ENCODE results near the gene FOXA2.

FOXA2 gene

DNA sequence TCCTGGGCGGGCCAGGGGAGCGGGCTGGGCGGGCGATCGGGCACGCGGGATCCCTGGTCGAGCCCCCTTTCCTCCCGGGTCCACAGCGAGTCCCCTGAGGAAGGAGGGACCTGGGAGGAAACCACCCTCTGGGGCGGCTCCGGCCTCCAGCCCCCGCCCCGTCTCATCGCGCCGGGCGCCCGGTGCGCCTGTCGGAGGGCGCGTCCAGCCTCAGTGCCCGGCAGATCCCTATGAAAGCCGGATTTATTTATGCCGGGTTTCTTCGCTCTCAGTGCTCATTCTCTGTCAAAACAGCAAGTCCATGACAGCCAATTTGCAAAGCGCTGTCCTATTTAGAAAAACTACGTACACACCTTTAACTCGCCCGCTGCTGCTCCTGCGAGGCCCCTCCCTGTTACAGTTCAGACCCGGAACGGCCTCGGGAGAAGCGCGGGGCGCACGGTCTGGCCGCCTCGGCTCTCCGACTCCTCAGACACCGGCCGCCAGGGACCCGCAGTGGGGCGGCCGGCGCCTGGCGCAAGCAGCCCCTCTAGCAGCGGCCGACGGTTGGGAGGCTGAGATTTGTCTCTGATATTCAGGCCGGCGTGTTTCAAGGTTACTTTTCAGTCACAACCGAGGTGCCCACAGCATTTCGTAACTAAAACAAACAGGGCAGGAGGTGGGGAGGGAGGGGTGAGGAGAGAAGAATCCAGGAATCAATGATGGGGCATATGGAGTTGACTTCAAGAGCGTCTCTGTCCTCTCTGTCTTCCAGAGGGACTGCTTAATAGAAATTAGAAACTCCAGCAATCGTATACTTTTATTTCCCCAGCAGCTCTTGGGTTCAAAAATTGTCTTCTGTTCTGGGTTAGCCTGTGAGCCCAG lies 782 bp upstream of the FOXA2 start:
- TF ChIP-seq, protein P1, sequence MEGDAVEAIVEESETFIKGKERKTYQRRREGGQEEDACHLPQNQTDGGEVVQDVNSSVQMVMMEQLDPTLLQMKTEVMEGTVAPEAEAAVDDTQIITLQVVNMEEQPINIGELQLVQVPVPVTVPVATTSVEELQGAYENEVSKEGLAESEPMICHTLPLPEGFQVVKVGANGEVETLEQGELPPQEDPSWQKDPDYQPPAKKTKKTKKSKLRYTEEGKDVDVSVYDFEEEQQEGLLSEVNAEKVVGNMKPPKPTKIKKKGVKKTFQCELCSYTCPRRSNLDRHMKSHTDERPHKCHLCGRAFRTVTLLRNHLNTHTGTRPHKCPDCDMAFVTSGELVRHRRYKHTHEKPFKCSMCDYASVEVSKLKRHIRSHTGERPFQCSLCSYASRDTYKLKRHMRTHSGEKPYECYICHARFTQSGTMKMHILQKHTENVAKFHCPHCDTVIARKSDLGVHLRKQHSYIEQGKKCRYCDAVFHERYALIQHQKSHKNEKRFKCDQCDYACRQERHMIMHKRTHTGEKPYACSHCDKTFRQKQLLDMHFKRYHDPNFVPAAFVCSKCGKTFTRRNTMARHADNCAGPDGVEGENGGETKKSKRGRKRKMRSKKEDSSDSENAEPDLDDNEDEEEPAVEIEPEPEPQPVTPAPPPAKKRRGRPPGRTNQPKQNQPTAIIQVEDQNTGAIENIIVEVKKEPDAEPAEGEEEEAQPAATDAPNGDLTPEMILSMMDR (IDR thresholded peaks at IDR 0.05; ENCODE audit: low read length, missing control alignments): no peak
- no peak for DNase-seq (ENCODE audit: low read depth)
- H3K4me3 ChIP-seq (replicated peaks; ENCODE audit: low read depth, low read length): no peak overlapping the region

DNA sequence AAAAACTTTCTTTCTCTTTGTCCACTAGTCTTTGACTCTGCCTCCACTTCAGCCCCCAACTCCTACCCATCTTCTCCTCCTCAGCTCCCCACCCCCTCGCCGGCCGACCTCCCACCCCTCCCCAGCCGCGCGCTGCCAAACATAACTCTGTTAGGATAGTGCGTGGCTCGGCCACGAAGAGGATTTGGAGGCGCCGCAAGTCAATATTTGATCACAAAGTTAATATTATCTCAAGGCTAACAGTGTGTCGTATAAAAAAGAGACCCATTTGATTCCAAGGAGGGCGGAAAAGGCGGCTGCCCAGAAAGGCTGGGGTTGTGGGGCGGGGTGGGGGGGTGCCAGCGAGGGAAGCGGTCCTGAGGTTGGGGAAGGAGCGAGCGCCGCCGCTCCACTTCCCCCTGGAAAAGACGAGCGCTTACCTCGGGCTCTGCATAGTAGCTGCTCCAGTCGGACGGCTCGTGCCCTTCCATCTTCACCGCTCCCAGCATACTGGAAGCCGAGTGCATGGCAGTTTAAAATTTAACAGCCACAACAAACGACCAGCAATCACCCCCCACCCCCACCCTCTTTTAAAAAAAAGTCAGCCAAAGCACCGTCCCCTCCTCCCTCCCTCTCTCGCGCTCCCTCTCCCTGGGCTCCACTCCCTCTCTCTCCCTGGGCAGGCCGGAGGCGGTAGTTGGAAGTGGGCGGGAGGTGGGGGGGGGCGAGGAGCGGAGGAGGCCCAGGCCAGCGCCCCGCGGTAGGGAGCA lies 425 bp downstream of the FOXA2 start:
- no peak overlapping the region for H3K4me3 ChIP-seq (replicated peaks; ENCODE audit: low read depth, low read length)
- TF ChIP-seq, protein P1 (IDR thresholded peaks at IDR 0.05; ENCODE audit: low read length, missing control alignments): no peak
- DNase-seq (ENCODE audit: low read depth): no peak

DNA sequence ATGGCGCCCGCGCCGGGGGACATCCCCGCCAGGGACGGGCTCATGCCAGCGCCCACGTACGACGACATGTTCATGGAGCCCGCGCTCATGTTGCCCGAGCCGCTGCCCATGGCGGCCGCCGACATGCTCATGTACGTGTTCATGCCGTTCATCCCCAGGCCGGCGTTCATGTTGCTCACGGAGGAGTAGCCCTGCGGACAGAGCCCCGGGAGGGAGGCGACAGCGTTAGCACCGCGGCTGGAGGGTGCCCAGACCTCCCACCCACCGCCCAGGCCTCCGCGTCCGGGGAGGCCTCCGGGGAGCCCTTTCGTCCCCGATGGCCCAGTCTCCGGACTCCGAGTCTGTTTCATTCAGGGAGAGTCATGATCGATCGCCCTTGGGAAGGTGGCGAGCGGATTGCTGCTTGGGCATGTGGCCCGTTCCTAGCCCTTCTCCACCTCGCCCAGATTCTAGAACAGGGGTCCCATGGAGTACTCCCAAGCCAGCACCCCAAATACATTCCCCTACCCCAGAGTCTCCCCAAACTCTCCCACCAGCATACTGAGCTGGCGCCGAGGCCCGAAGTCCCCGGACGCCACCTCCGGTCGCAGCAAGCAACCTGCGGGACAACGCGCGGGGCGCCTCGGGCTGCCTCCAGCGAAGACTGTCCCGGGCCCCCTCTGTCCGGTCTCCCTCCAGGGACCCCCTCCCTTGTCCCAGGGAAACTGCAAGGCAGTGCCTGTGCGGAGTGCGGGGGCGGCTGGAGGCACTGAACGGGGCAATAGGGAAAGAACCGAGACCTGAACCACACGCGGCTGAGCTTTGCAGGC lies 1.2 kb downstream of the FOXA2 start:
- TF ChIP-seq, protein P1 (IDR thresholded peaks at IDR 0.05; ENCODE audit: low read length, missing control alignments): no peak
- DNase-seq (ENCODE audit: low read depth): no peak
- H3K4me3 ChIP-seq (replicated peaks; ENCODE audit: low read depth, low read length): no peak overlapping the region

DNA sequence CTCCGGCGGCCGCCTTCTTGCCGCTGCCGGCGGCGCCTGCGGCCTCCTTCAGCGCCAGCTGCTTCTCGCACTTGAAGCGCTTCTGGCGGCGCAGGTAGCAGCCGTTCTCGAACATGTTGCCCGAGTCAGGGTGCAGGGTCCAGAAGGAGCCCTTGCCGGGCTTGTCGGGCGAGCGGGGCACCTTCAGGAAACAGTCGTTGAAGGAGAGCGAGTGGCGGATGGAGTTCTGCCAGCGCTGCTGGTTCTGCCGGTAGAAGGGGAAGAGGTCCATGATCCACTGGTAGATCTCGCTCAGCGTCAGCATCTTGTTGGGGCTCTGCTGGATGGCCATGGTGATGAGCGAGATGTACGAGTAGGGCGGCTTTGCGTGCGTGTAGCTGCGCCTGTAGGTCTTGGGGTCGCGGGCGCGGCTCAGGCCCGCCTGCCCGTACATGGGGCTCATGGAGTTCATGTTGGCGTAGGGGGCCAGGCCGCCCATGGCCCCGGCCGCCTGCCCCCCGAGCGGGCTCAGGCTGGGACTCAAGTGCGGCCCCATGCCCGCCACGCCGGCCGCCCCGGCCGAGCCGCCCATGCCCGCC lies 1.9 kb downstream of the FOXA2 start:
- no peak overlapping the region for H3K4me3 ChIP-seq (replicated peaks; ENCODE audit: low read depth, low read length)
- TF ChIP-seq, protein P1 (IDR thresholded peaks at IDR 0.05; ENCODE audit: low read length, missing control alignments): no peak
- no peak for DNase-seq (ENCODE audit: low read depth)

DNA sequence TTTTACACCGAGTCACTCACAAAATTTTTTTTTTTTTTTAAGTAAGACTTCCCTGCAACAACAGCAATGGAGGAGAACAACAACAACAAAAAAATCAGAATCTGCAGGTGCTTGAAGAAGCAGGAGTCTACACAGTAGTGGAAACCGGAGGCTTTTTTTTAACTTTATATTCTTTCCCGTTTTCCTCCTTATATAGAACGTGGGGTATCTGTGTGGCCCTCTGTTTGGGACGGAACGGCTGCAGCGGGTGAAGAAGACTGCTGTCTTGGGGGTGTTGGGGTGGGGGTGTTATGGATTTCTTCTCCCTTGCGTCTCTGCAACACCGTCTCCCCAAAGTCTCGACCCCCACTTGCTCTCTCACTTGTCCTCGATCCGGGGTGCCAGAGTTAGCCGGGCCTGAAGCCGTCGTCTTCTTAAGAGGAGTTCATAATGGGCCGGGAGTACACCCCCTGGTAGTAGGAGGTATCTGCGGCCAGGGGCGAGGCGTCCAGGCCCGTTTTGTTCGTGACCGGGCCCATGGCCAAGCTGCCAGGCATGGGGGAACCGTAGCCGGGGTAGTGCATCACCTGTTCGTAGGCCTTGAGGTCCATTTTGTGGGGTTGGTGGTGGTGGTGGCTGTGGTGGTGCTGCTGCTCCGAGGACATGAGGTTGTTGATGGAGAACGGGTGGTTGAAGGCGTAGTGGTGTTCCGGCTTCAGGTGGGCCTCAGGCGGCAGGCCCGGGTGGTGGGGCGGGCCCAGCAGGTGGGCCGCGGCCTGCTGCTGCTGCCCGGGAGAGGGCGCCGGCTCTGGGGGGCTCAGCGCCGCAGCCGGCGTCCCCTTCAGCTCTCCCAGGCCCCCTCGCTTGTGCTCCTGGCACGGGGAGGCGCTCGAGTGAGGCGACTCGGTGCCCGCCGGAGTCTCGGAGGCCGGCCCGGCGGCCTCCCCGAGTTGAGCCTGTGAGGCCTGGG lies 2.7 kb downstream of the FOXA2 start:
- no peak for DNase-seq (ENCODE audit: low read depth)

More for the DNA sequence above, 2.7 kb downstream of the FOXA2 start:
- TF ChIP-seq, protein P1 (IDR thresholded peaks at IDR 0.05; ENCODE audit: low read length, missing control alignments): no peak
- no peak overlapping the region for H3K4me3 ChIP-seq (replicated peaks; ENCODE audit: low read depth, low read length)
